GM12878 (cell line): ENCODE results near the gene ERAL1. TPM values are rescaled to one million over a fixed set of nuclear protein-coding genes. Genes with fewer than 3 reads are reported as not detected.

ENCODE experiments used
- ATAC-seq: fragments of 200-7000 bp; cut with Tn5 transposase; 3 replicates; pipeline ENCODE4 v1.9.1; 2020; ENCODE audit warnings: mild to moderate bottlenecking, moderate library complexity
- BruUV-seq: library from RNA; stranded (reverse); fragments of 400-500 nt; replicated peaks from 2 replicates; lab custom pipeline; 2021; lab: Mats Ljungman, UMichigan
- CTCF ChIA-PET: fragments of 300-600 bp; sonication (Branson Sonifier 250); formaldehyde crosslinking; extraction: SDS; loops from one replicate; lab custom pipeline; 2021; ENCODE audit warnings: inconsistent platforms; lab: Yijun Ruan, JAX
- POLR2A ChIA-PET: fragments of 350-600 bp; formaldehyde crosslinking; extraction: SDS; loops from one replicate; lab custom pipeline; 2021; ENCODE audit warnings: inconsistent platforms; lab: Charles Lee
- RAD21 ChIA-PET: fragments of 300-600 bp; sonication (Branson Sonifier 250); formaldehyde crosslinking; loops from one replicate; lab custom pipeline; 2023; ENCODE audit warnings: antibody characterized with exemption; ENCODE audit not compliant: unreplicated experiment; lab: Charles Lee
- SMC1A ChIA-PET: fragments of 300-600 bp; sonication (Branson Sonifier 250); formaldehyde crosslinking; loops from one replicate; lab custom pipeline; 2023; ENCODE audit not compliant: unreplicated experiment, uncharacterized antibody; lab: Charles Lee
- DNase-seq: peaks from one replicate; pipeline ENCODE4 v3.0.0-alpha.2; 2011; ENCODE audit warnings: low read depth, low spot score
- FAIRE-seq: peaks from 3 replicates; lab custom pipeline; 2011; peaks lifted over from hg19 to GRCh38; lab: Jason Lieb, UNC
- H2AFZ ChIP-seq: 2 replicates; pipeline ENCODE4 v1.6.0; 2011; ENCODE audit warnings: low read depth, low read length, control low read depth; ENCODE audit not compliant: control insufficient read depth
- H3K27ac ChIP-seq: 2 replicates; pipeline ENCODE4 v1.5.1; 2011; ENCODE audit warnings: control low read depth; ENCODE audit not compliant: control insufficient read depth, insufficient read depth
- H3K27me3 ChIP-seq, 2 experiments: replicated peaks in 1 of 2; 2 replicates each; pipeline versions ENCODE4 v1.6.0 to v1.6.1; 2011; ENCODE audit warnings: low read length in 1 of 2; ENCODE audit not compliant: control insufficient read depth in 2 of 2, insufficient read depth in 2 of 2
- H3K36me3 ChIP-seq, 2 experiments: 2 replicates each; pipeline ENCODE4 v1.5.1; 2011; ENCODE audit warnings: low read length in 1 of 2; ENCODE audit not compliant: control insufficient read depth in 2 of 2, insufficient read depth in 2 of 2
- H3K4me1 ChIP-seq: 2 replicates; pipeline ENCODE4 v1.6.1; 2011; ENCODE audit warnings: mild to moderate bottlenecking, low read length, moderate library complexity, mixed read lengths; ENCODE audit not compliant: control insufficient read depth, insufficient read depth
- H3K4me2 ChIP-seq: 2 replicates; pipeline ENCODE4 v1.6.0; 2011; ENCODE audit warnings: control low read depth; ENCODE audit not compliant: control insufficient read depth, insufficient read depth
- H3K4me3 ChIP-seq: fragments of 200-600 bp; sonication (generic); 2 replicates; pipeline ENCODE4 v1.5.1; 2016
- H3K79me2 ChIP-seq: 2 replicates; pipeline ENCODE4 v1.6.0; 2011; ENCODE audit warnings: low read length; ENCODE audit not compliant: control insufficient read depth, insufficient read depth
- H3K9ac ChIP-seq: 2 replicates; pipeline ENCODE4 v1.8.0; 2011; ENCODE audit warnings: low read length, control low read depth, mixed read lengths; ENCODE audit not compliant: control insufficient read depth, insufficient read depth
- H3K9me3 ChIP-seq: replicated peaks from 3 replicates; pipeline ENCODE4 v1.5.1; 2011; ENCODE audit warnings: mild to moderate bottlenecking, low read length; ENCODE audit not compliant: control insufficient read depth, insufficient read depth
- H4K20me1 ChIP-seq: 2 replicates; pipeline ENCODE4 v1.6.0; 2011; ENCODE audit not compliant: control insufficient read depth, insufficient read depth
- ATF7 ChIP-seq: fragments of 450-650 bp; IDR thresholded peaks from 2 replicates; pipeline ENCODE4 v1.6.1; 2016; ENCODE audit warnings: low read depth, mild to moderate bottlenecking
- NR2C1 ChIP-seq: fragments of 450-650 bp; IDR thresholded peaks from 2 replicates; pipeline ENCODE4 v1.6.1; 2017; ENCODE audit warnings: antibody characterized with exemption, mild to moderate bottlenecking, moderate library complexity
- NR2F1 ChIP-seq: fragments of 450-650 bp; conservative IDR thresholded peaks from 2 replicates; pipeline ENCODE4 v1.6.1; 2017; ENCODE audit warnings: mild to moderate bottlenecking
- POLR2AphosphoS5 ChIP-seq: IDR thresholded peaks from 2 replicates; pipeline ENCODE4 v1.6.1; 2011; ENCODE audit warnings: mild to moderate bottlenecking, low read length, inconsistent platforms
- WGBS: methylation state at CpG from one replicate; pipeline ENCODE4 v1.1.6; 2016; ENCODE audit warnings: low lambda C conversion rate; ENCODE audit not compliant: insufficient replicate concordance, insufficient coverage; ENCODE audit errors: missing lambda C conversion rate; 5-methylcytosine and 5-hydroxymethylcytosine counted together
- in situ Hi-C: fragments of 300-500 bp; cut with MboI; formaldehyde crosslinking; loops from 9 replicates; pipeline ENCODE4 v1.14.3; 2018; ENCODE audit warnings: mixed read lengths
- intact Hi-C: fragments of 100-400 bp; cut with micrococcal nuclease; formaldehyde crosslinking; loops from one replicate; pipeline ENCODE4 v1.14.2; 2022; ENCODE audit not compliant: unreplicated experiment
- polyA plus RNA-seq, 11 experiments: library from polyadenylated mRNA; depleted of rRNA in 4 of 11; unstranded in 6 of 11; stranded (reverse) in 5 of 11; fragments of >200 nt; fragmentation: Nextera tagmentation in 4 of 11; fragmentation: Illumina TruSeq in 1 of 11; extraction: Ambion mirVana in 4 of 11; extraction: Trizol in 1 of 11; gene quantifications; 1 replicate in 1 of 11; 2 replicates in 10 of 11; pipeline versions ENCODE4 v1.2.1 to v1.2.3, GENCODE V29; 2011 to 2016; ENCODE audit warnings: inconsistent platforms in 2 of 11, missing spikeins in 2 of 11, low read depth in 1 of 11
- total RNA-seq, 4 experiments: library from RNA; depleted of rRNA in 3 of 4; stranded (reverse); fragments of >200 nt in 3 of 4; fragmentation: Illumina TruSeq in 1 of 4; extraction: Trizol in 1 of 4; gene quantifications; 2 replicates each; pipeline versions ENCODE4 v1.2.1 to v1.2.3, GENCODE V29; 2013 to 2021
- TF ChIP-seq, protein P1 (sequence below): fragments of 450-650 bp; formaldehyde crosslinking; IDR thresholded peaks from 2 replicates; pipeline ENCODE4 v1.5.0; 2022; ENCODE audit warnings: mild to moderate bottlenecking, missing genetic modification characterization

The ERAL1 gene
- total and polyA plus RNA-seq, 10 of the 15 experiments (the other 5 are each of a cell fraction or from before 2014, with no cell fraction given) = 27.7 to 175 (median 104) TPM

DNA sequence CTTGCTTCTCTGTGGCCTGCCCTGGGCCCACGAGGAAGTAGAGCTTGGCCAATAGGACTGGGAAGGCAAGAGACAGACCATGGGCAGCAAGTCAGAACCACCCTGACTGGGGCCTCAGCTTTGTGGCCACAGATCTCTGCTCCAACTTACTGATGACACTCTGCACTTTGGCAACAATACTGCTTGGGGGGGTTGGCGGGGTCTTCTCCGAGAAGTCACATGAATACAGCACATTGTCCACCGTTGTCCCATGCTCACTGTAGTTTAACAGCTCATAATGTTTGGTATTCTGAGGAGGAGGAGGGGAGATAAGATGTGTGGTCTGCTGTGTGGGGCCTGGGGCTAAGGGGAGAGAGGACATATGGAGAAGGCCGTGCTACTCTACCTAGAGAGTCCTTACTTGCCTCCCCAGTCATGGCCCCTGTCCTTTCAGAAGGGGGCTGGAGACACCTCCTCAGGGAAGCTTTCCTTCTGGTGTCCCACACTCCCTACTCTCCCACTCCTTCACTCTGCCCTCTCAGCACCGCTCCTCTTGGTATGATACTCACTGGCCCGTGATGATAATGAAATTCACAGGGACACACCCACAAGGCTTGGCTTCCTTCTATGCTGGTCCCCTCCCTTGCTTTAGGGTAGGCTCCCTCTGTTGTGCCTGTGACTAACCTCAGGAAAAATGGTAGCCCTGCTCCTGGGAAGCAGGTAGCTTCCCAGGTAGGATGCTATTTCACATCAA is 52.1 kb downstream of the ERAL1 start:
- H3K27me3 ChIP-seq = no peaks in the 10 kb centered on the region
- no peak for FAIRE-seq
- POLR2A ChIA-PET = interaction anchor here (0.6 to 1.8 kb wide), 4 partner anchors 9 to 216 kb away, joined by 3 to 6 read pairs (median 4); partner anchors contain the start of genes FAM222B and FLOT2
- intact Hi-C loops = no loop called here
- TF ChIP-seq NR2C1 = no peak
- TF ChIP-seq, protein P1, sequence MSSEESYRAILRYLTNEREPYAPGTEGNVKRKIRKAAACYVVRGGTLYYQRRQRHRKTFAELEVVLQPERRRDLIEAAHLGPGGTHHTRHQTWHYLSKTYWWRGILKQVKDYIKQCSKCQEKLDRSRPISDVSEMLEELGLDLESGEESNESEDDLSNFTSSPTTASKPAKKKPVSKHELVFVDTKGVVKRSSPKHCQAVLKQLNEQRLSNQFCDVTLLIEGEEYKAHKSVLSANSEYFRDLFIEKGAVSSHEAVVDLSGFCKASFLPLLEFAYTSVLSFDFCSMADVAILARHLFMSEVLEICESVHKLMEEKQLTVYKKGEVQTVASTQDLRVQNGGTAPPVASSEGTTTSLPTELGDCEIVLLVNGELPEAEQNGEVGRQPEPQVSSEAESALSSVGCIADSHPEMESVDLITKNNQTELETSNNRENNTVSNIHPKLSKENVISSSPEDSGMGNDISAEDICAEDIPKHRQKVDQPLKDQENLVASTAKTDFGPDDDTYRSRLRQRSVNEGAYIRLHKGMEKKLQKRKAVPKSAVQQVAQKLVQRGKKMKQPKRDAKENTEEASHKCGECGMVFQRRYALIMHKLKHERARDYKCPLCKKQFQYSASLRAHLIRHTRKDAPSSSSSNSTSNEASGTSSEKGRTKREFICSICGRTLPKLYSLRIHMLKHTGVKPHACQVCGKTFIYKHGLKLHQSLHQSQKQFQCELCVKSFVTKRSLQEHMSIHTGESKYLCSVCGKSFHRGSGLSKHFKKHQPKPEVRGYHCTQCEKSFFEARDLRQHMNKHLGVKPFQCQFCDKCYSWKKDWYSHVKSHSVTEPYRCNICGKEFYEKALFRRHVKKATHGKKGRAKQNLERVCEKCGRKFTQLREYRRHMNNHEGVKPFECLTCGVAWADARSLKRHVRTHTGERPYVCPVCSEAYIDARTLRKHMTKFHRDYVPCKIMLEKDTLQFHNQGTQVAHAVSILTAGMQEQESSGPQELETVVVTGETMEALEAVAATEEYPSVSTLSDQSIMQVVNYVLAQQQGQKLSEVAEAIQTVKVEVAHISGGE (CRISPR knock-in tag) = no peak
- TF ChIP-seq NR2F1 = no peak
- 0 out of 2 replicates have a peak, but pooled peaks have one; percentile 7 for TF ChIP-seq POLR2AphosphoS5
- no peak for TF ChIP-seq ATF7
- TF ChIP-seq, all 136 proteins: peak for 1
- no peak overlapping the region for H2AFZ ChIP-seq
- no peaks in the 10 kb centered on the region for H4K20me1 ChIP-seq
- ChIA-PET CTCF (interaction anchor here (1.5 to 17.3 kb wide), 4 partner anchors 11 to 157 kb away, joined by 6 to 175 read pairs (median 32); no protein-coding TSS in a partner anchor), SMC1A (interaction anchor here (0.6 to 3.2 kb wide), 6 partner anchors 9 to 281 kb away, joined by 3 to 22 read pairs (median 4); partner anchors contain the start of genes FAM222B and FLOT2), RAD21 (interaction anchor here (1.1 to 1.2 kb wide), 2 partner anchors 58 to 143 kb away, joined by 4 to 6 read pairs; no protein-coding TSS in a partner anchor)
- peaks cover 28 to 38% of the 10 kb centered on the region in 2 experiments for H3K36me3 ChIP-seq
- no peak overlapping the region for H3K9ac ChIP-seq
- H3K4me3 ChIP-seq = no peak overlapping the region
- in situ Hi-C loops = no loop called here
- DNase-seq (no peak), ATAC-seq (no peak)
- H3K27ac ChIP-seq = no peak overlapping the region
- H3K79me2 ChIP-seq = peaks cover 2% of the 10 kb centered on the region; the same call in 1 of the 2 replicates
- H3K9me3 ChIP-seq = no peaks in the 10 kb centered on the region
- no peak overlapping the region for H3K4me2 ChIP-seq
- H3K4me1 ChIP-seq = 0 out of 2 replicates have a peak, but pooled peaks cover 2% of the 10 kb centered on the region
- no TSS peak for BruUV-seq
- 93% methylated on average over 7 of the region's 7 CpGs for WGBS
